Globus pallidus (tissue), 1 donor: Measurements from ENCODE around the gene ATP5MC2.
"Not testable (repeated sequence)": the region's sequence is repeated elsewhere in the genome, so short reads cannot be mapped to it uniquely, and the experiment has no call there.

Experiments used
- DNase-seq: peaks from one replicate; pipeline ENCODE4 v3.0.0-alpha.2; 2015; ENCODE audit warnings: low spot score

Gene ATP5MC2

DNA sequence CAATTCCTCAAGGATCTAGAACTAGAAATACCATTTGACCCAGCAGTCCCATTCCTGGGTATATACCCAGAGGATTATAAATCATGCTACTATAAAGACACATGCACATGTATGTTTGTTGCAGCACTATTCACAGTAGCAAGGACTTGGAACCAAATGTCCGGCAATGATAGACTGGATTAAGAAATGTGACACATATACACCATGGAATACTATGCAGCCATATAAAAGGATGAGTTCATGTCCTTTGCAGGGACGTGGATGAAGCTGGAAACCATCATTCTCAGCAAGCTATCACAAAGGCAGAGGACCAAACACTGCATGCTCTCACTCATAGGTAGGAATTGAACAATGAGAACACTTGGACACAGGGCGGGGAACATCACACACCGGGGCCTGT is 29.6 kb downstream of the ATP5MC2 start:
- DNase-seq = not testable (repeated sequence)

DNA sequence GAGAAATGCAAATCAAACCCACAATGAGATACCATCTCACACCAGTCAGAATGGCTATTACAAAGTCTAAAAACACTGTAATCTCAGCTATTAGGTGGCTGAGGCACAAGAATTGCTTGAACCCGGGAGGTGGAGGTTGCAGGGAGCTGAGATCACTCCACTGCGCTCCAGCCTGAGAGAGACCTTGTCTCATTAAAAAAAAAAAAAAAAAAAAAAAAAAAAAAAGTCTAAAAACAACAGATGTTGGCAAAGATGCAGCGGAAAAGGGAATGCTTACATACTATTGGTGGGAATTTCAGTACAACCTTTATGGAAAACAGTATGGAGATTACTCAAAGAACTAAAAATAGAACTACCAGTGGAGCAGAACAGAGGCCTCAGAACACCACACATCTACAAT is 30.7 kb downstream of the ATP5MC2 start:
- no peak for DNase-seq

DNA sequence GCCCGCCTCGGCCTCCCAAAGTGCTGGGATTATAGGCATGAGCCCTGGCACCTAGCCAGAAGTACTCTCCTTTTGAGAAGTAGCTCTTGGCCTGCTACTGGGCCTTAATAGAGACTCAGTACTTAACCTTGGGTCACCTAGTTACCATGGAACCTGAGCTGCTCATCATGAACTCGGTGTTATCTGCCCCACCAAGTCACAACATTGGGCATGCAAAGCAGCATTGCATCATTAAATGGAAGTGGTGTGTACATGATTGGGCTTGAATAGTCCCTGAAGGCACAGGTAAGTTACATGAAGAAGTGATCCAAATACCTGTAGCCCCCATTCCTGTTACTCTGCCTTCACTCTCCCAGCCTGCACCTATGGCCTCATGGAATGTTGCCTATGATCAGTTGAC is 31.8 kb downstream of the ATP5MC2 start:
- DNase-seq = no peak

DNA sequence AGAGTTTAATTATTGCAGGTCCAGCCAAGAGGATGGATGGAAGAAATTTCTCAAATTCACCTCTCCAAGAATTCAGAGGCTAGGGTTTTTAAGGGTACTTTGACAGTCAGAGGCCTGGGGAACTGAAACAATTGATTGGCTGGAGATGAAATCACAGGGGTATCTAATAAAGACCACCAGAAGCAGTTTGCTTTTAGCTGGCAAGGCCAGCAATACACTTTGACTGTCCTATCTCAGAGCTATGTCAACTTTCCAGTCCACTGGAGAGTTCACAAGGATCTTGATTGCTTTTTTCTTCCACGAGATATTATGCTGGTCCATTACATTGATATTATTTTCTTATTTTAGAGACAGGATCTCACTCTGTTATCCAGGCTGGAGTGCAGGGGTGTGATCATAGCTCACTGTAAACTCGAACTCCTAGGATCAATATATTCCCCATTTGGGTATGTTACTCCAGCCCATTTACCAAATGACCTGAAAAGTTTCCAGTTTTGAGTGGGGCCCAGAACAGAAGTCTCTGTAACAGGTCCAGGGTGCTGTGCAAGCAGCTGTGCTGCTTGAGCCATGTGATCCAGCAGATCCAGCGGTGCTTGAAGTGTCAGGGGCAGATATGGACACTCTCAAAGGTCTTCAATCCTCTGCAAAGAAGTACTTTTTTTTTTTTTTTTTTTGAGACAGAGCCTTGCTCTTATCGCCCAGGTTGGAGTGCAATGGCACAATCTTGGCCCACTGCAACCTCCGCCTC is 32.5 kb downstream of the ATP5MC2 start:
- no peak for DNase-seq

DNA sequence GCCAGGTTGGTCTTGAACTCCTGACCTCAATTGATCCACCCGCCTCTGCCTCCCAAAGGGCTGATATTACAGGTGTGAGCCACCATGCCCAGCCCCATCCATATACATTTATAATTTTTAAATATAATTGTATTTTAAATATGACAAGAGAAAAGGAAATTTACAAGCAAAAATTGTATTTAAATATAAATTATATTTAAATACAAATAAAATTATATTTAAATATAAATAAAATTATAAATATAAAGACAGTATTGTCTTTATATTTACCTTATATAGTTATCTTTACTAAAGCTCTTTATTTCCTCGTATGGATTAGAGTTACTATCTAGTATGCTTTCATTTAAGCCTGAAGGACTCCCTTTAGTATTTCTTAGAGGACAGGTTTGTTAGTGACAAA is 37.8 kb downstream of the ATP5MC2 start:
- no peak for DNase-seq

DNA sequence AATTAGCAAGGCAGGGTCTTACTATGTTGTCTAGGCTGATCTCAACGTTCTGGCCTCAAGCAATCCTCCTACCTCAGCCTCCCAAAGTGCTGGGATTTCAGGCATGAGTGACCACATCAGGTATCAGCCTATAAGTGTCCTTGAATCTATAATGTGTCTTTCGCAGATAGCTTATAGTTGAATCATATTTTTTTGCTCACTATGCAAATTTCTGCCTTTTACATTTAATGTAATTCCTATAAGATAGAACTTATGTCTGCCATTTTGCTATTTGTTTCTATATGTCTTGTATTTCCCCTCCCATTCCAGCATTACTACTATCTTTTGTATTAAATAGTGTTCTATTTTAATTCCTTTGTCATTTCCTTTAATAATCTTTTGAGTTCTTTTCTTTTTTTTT is 39.2 kb downstream of the ATP5MC2 start:
- DNase-seq = no peak

DNA sequence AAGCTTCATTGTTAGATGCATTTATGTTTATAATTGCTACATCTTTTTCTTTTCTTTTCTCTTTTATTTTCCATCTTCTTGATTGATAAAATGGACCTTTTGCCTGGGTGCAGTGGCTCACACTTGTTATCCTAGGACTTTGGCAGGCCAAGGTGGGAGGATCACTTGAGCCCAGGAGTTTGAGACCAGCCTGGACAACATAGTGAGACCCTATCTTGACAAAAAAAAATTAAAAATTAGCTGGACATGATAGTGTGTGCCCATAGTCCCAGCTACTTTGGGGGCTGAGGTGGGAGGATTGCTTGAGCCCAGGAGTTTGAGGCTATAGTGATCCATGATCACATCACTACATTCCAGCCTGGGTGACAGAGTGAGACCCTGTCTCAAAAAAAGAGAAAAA is 40.2 kb downstream of the ATP5MC2 start:
- not testable (repeated sequence) for DNase-seq

DNA sequence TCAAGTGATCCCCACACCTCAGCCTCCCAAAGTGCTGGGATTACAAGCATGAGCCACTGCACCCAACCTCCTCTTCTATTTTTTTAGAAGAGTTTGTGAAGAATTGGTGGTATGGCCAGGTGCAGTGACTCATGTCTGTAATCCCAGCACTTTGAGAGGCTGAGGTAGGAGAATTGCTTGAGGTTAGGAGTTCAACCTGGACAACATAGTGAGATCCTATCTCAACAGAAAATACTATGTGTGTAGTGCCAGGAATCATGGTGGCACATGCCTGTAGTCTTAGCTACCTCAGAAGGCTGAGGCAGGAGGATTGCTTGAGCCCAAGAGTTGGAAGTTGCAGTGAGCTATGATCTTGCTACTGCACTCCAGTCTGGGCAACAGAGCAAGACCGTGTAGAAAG is 44.2 kb downstream of the ATP5MC2 start:
- no peak for DNase-seq

DNA sequence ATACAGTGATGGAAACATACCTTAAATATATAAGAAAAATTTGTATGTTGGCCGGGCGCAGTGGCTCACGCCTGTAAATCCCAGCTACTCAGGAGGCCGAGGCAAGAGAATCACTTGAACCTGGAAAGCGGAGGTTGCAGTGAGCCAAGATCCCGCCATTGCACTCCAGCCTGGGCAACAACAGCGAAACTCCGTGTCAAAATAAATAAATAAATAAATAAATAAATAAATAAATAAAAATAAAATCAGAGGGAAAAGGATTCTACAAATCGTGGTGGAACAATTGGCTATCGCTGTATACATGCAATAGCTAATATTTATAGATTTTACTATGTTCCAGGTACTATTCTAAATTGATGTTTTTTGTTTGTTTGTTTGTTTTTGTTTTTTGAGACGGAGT is 48.0 kb downstream of the ATP5MC2 start:
- DNase-seq = no peak

DNA sequence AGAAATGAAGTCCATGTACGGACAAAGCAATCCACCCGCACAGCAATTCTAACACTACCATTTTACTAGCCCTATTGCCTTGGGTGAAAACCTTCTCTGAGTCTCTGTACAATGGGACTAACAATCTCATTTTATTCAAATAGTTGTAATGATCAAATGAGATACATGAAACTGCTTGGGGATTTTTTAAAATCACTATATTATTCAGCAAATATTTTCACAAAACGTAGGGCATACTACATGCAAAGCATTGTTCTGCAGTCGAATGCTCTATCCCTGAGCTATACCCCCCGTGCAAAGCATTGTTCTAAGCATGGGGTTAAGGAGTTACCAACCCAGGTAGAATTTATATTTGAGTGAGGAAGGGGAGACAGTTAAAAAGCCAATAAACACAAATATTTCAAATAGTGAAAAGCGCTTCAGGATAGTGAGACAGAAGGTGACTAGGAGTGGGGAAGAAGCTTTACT is 49.1 kb downstream of the ATP5MC2 start:
- no peak for DNase-seq

DNA sequence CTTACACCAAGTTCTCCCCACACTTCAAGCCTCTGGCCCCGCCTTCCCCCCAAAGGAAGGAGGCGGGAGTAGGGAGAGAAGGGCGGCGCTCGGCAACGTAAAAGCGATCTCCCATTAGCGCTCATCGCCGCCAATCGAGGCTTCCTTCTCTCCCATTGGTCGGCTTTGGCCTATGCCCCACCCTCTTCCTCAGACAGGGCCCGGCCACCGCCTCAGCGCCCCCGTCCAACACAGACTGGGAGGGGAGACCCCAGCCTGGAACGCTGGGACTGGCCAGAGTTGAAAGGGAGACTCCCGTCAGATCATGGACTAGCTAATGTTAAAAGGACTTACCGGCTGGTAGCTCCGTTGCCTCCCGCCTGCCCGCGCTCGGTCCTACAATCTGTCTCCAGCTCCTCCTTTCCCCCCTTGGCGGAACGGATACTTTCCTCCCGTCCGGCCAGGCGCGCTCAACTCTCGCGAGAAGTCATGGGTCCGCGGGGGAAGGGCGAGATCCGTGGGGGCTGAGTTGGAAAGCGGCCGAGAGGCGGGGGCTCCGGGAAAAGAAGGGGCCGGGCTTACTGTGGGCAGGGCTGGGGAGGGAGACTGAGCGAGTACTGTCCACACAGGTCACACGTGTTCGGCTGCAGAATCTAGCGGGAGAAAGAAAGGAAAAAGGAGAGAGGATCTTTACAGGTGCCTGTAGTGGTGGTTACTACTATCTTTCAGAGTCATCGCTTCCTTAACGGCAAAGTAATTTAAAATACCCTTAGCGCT is 49.8 kb downstream of the ATP5MC2 start, which contains the start of gene ATF7:
Gene ATF7, minus strand, starts transcription at position 437 of the 756 bp plus-strand sequence. CDS start 25,382 bp downstream, outside the sequence.
- peak; percentile 99 for DNase-seq

DNA sequence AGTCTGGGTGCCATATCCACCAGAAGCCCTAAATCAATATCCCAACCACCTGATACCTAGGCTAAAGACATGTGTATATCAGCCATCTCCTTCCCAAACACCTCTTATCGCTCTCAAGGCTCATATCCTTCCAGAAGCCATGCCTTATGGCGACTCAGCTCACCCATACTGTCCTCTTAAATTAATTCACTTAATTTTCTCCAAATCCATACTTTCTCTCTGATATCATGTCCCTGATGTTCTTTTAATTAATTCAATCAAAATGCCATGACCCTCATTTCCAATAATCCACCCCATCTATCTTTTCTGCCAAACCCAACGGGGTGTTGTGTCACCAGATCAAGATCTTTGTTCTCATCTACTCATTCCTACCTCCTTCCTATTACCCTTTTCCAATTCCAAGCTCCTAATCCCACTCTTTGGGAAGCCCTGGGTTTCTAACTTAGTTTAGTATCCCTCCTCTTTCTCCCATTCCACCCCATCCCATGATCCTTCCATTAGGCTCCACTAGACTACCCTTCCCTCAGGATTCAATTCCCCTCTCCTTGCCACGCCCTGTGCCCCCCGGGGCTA is 50.4 kb downstream of the ATP5MC2 start:
- DNase-seq = no peak

DNA sequence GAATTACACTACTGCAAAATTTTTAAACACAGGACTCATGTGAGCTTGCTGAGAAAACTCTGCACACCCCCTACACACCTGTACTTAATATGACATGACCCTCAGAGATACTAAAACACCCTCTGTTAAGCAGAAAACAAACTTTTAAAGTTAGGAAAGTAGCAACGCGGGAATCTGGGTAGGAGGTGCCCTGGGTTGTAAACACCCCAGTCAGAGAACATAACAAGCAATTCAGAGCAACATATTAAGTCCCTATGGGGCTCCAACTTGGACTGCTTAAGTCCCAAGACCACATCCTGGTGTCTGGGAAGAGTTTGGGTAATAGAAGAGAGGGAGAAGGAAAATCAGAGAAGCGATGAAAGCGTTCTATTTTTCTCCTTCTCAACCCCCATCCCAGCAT is 50.9 kb downstream of the ATP5MC2 start:
- peak; percentile 22 for DNase-seq

DNA sequence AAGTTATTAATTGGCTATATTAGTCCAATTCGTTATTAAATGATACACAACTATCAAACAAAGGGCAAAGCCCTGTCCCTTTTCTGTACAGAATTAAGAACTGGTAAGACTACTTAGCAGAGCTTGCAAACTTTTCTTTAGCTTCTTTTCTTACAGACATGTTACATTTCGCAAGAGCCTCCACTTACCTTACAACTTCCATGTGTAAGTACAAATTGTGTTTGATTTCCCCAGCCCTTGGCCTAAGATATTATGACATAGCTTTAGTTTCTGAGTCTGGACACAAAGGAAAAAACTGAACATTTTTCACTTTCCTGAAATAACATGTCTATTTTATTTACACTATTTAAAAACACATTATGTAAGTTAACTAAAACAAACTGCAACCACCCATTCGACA is 51.4 kb downstream of the ATP5MC2 start:
- no peak for DNase-seq

DNA sequence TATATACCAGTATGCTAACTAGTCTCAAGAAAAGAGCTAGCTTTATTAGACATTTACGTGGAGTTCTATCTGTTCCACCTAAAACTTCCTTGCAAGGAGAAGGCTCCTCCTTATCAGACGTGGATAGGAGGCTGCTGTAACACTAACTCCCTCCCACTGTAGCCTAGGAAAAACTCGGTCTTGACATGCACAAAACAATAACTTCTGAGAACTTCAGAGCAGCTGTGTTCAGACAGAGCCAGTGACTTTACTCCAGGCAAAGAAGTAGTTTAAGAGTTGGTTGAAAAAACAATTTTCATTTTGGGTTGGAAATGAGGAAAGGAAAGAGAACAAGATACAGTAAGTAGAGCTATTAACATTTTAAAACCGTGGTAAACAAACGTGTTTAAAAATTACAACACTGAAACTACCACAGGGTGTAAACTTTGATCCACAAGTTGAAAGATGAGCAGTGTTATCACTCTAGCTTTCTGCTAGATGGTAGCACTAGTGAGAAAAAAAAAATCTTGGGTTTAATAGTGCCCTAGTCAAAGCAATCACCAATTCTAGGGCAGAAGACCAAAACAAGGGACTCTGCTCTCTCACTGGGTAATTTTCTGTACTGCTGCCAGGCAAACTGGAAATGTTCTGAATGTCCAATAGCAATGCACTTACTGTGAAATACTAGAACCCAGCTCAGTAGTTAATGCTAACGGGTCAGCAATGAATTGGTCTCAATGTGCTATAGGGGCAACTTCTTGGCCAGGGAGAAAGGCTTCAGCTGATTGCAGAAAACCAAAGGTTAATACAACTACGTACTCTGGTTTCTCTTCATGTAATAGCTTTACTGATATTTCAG is 52.1 kb downstream of the ATP5MC2 start:
- peak; percentile 69 for DNase-seq

DNA sequence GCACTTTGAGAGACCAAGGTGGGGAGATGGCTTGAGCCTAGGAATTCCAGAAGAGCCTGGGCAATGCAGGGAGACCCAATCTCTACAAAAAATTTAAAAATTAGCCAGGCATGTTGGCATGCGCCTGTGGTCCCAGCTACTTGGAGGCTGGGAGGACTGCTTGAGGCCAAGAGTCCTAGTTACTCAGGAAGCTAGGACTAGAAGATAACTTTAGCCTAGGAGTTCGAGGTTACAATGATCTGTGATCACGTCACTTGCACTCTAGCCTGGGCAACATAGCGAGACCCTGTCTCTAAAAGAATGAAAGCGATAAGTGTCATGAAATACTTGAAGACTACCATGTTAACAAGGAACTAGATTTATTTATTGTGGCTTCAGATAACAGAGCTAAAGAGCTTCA is 53.2 kb downstream of the ATP5MC2 start:
- no peak for DNase-seq

DNA sequence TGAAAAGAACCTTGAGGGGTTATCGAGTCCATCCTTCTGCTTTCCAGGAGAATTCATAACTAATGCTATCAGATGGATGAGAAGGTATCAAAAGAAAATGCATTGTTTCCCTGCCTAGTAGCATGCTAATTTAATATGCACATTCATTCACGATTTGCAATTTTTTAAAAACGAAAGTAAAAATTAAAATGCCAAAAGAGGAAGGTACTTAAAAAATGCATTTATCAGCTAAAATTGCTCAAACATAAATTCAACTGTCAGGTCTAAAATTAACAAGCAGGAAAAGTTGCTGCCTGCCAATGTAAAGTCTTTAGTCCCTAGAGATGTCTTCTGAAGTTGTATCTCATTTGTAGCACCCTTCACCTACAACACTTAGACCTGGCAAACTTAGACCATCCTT is 57.6 kb downstream of the ATP5MC2 start:
- no peak for DNase-seq

DNA sequence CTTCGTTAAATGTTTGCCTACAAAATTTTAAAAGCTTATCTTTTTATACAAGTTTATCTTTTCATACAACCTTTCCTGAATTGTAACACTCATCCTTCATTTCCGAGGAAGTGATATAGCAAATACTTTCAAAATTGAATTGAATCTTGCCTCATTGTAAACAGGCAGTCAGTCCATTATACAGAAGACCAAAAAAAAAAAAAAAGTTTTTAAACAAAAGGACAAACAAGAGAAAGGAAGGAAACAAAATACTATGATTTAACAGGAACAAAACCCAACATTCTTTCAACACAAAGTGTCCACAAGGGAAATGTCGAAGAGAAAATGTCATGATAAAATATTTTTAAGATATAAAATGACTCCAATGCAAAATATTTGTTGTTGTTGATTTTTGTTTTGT is 58.2 kb downstream of the ATP5MC2 start:
- no peak for DNase-seq

DNA sequence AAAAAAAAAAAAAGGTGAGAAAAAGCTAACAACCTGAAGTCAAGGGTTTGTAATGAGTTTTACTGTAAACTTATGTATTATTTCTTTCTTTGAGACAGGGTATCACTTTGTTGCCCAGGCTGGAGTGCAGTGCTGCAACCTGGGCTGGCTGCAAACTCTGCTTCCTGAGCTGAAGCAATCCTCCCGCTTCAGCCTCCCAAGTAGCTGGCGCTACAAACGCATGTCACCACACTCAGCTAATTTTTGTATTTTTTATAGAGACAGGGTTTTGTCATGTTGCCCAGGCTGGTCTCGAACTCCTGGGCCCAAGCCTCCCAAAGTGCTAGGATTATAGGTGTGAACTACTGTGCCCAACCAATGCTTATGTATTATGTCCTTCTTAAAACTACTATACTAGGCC is 58.9 kb downstream of the ATP5MC2 start:
- no peak for DNase-seq
